SU-DHL-6 (cell line): ENCODE results near the gene DAPK3.

ENCODE experiments used
- EZH2phosphoT487 ChIP-seq: fragments of 200-600 bp; sonication (generic), shearing (Covaris generic); conservative IDR thresholded peaks from 2 replicates; pipeline ENCODE4 v1.6.1; 2018; ENCODE audit warnings: mild to moderate bottlenecking, antibody characterized with exemption, low read length, moderate library complexity, mixed read lengths
- TF ChIP-seq, protein P1 (sequence below): fragments of 200-600 bp; sonication (generic); IDR thresholded peaks from one replicate; pipeline ENCODE4 v1.5.1; 2017; ENCODE audit warnings: antibody characterized with exemption, mild to moderate bottlenecking, low read length, moderate library complexity; ENCODE audit not compliant: insufficient read depth, poor library complexity, severe bottlenecking

- TF ChIP-seq, protein P1, sequence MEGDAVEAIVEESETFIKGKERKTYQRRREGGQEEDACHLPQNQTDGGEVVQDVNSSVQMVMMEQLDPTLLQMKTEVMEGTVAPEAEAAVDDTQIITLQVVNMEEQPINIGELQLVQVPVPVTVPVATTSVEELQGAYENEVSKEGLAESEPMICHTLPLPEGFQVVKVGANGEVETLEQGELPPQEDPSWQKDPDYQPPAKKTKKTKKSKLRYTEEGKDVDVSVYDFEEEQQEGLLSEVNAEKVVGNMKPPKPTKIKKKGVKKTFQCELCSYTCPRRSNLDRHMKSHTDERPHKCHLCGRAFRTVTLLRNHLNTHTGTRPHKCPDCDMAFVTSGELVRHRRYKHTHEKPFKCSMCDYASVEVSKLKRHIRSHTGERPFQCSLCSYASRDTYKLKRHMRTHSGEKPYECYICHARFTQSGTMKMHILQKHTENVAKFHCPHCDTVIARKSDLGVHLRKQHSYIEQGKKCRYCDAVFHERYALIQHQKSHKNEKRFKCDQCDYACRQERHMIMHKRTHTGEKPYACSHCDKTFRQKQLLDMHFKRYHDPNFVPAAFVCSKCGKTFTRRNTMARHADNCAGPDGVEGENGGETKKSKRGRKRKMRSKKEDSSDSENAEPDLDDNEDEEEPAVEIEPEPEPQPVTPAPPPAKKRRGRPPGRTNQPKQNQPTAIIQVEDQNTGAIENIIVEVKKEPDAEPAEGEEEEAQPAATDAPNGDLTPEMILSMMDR = no peak
- no peak for TF ChIP-seq EZH2phosphoT487
These were observed 11.1 kb upstream of the DAPK3 start for GRCh38 chr19:3981736-3982681.
